Activated CD4-positive, alpha-beta T cell treated with anti-CD3 and anti-CD28 coated beads for 36 hours (primary cell): ENCODE measurements around the gene ATRX. TPM values are rescaled to one million over a fixed set of nuclear protein-coding genes. Genes with fewer than 3 reads are reported as not detected.

Experiments used
- ATAC-seq: fragments of 200-7000 bp; cut with Tn5 transposase; one replicate; pipeline ENCODE4 v1.10.0; 2021; ENCODE audit warnings: mild to moderate bottlenecking, moderate library complexity
- CTCF ChIA-PET: fragments of 350-600 bp; sonication (Branson Sonifier 250); formaldehyde crosslinking; loops from one replicate; lab custom pipeline; 2021; ENCODE audit warnings: antibody characterized with exemption; lab: Charles Lee
- POLR2A ChIA-PET: fragments of 350-600 bp; sonication (Branson Sonifier 250); formaldehyde crosslinking; loops from one replicate; lab custom pipeline; 2021; ENCODE audit warnings: antibody characterized with exemption, inconsistent platforms; lab: Charles Lee
- DNase-seq: peaks from one replicate; pipeline ENCODE4 v3.0.0-alpha.2; 2020
- H3K27ac Mint-ChIP-seq: one replicate; pipeline ENCODE4 v1.8.0; 2021; ENCODE audit warnings: mixed read lengths
- H3K27me3 Mint-ChIP-seq: one replicate; pipeline ENCODE4 v1.8.0; 2021; ENCODE audit warnings: mixed read lengths
- H3K36me3 Mint-ChIP-seq: one replicate; pipeline ENCODE4 v1.8.0; 2021; ENCODE audit warnings: low read depth, mixed read lengths
- H3K4me1 Mint-ChIP-seq: one replicate; pipeline ENCODE4 v1.8.0; 2021; ENCODE audit warnings: mixed read lengths
- H3K4me3 Mint-ChIP-seq: one replicate; pipeline ENCODE4 v1.8.0; 2021; ENCODE audit warnings: mild to moderate bottlenecking, moderate library complexity, mixed read lengths
- H3K9me3 Mint-ChIP-seq: one replicate; pipeline ENCODE4 v1.8.0; 2021; ENCODE audit warnings: low read depth, mixed read lengths
- intact Hi-C, 2 experiments: fragments of 100-400 bp; cut with DNase I in 1 of 2; cut with micrococcal nuclease in 1 of 2; formaldehyde crosslinking; loops; one replicate each; pipeline versions ENCODE4 v1.14.2 to v1.15.1; 2022 to 2024; cut with DNase I, micrococcal nuclease
- total RNA-seq, 2 experiments: library from RNA; stranded (reverse); gene quantifications; one replicate each; pipeline ENCODE4 v1.2.3, GENCODE V29; 2021

The ATRX gene
- total RNA-seq, 2 experiments from 2014 or later = 52.1 to 70.6 TPM

DNA sequence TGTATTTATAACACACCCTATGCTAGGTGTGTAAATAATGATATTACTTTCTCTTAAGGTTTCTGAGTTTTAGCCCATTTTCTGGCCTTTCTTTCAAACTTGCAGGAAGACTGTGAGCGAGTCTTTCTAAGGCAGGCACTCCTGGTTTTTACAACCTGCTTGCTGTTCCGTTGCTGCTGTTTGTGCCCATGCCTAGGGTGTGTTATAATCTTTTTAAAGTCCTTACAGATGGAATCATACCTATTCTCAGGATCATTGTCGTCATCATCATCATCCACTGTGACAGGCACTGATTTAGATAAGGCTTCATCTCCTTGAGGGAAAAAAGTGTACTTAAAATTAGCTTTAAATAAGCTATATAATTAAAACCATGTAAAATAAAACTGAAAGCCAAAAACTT, 110.0 kb downstream of the ATRX start:
- DNase-seq (no peak), ATAC-seq (no peak)
- Mint-ChIP-seq H3K4me1 (peaks cover 3% of the 10 kb centered on the region), H3K27me3 (no peaks in the 10 kb centered on the region), H3K9me3 (no peaks in the 10 kb centered on the region), H3K4me3 (no peak overlapping the region), H3K27ac (no peak overlapping the region), H3K36me3 (peaks cover 3% of the 10 kb centered on the region)
- ChIA-PET CTCF (interaction anchor here (0.6 kb wide), 1 partner anchor 367 kb away, joined by 3 read pairs; no protein-coding TSS in a partner anchor), POLR2A (no interaction called here)
- intact Hi-C loops = no loop called here

DNA sequence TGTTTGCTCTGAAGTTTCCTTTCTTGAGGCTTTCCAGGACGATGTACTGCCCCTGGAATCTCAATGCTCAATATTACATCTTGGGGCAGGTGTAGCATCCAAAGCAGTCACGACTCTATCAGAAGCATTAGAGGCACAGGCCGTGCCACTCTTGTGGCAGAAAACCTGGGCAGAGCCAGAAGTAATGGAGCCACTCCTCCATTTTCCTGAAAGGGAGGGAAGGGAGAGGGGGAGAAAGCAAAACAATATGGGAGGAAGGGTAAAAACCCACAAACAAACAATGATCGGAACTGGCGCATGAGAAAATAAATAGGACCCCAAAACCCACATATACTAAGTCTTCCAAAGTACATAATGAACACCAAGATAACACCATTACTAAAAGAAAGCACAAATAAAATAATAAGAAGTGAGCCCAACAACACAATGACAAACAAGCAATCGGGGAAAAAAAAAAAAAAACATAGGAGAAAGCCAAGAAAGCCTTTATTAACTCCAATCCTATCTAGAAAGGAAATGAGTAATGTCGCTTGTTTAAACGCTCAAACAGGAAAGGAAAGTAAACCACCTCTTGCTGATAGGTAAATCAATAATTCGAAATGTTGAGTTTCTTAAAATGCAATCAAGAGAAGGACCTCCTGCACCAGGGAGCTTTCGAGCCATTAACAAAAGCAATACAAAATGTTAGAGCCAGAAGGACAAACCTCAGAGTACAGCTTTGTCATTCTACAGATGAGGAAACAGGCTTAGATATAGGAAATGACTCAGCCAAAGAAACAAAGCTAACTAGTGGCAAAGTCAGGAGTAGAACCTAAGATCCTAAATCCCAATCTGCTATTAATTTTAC, 117.4 kb downstream of the ATRX start:
- H3K4me1 Mint-ChIP-seq = peaks cover 17% of the 10 kb centered on the region
- H3K27ac Mint-ChIP-seq = peak overlapping the region; percentile 42
- H3K27me3 Mint-ChIP-seq = no peaks in the 10 kb centered on the region
- ATAC-seq (peak; percentile 63), DNase-seq (no peak)
- intact Hi-C loops = no loop called here
- H3K9me3 Mint-ChIP-seq = no peaks in the 10 kb centered on the region
- no peak overlapping the region for H3K4me3 Mint-ChIP-seq
- peaks cover 9% of the 10 kb centered on the region for H3K36me3 Mint-ChIP-seq
- POLR2A ChIA-PET = no interaction called here
- CTCF ChIA-PET = no interaction called here

GRCh38 chrX:77658886-77659285, 127.1 kb downstream of the ATRX start:
- ChIA-PET CTCF (no interaction called here), POLR2A (no interaction called here)
- Mint-ChIP-seq H3K27me3 (no peaks in the 10 kb centered on the region), H3K9me3 (no peaks in the 10 kb centered on the region), H3K4me3 (no peak overlapping the region), H3K4me1 (peaks cover 5% of the 10 kb centered on the region), H3K27ac (no peak overlapping the region), H3K36me3 (peaks cover 7% of the 10 kb centered on the region)
- ATAC-seq (no peak), DNase-seq (no peak)
- intact Hi-C loops = no loop called here

DNA sequence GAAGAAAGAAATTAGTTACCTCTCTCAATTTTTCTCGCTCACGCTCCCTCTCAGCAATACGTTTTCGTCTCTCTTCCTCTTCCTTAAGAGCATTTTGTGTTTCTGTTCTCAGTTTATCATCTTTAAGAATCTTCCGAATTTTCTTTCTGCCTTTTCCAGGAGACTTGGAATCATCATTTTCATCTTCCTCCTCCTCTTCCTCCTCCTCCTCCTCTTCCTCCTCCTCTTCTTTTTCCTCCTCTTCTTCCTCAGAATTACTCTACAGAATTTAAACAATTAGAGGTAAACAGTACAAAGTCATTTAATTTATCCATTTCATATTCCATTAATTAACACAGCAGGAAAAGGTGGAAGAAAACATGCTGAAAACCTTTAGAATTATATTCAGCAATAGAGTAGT, 133.9 kb downstream of the ATRX start:
- H3K4me3 Mint-ChIP-seq = no peak overlapping the region
- ATAC-seq (no peak), DNase-seq (no peak)
- intact Hi-C loops = no loop called here
- H3K4me1 Mint-ChIP-seq = peaks cover 10% of the 10 kb centered on the region
- no peaks in the 10 kb centered on the region for H3K27me3 Mint-ChIP-seq
- H3K9me3 Mint-ChIP-seq = no peaks in the 10 kb centered on the region
- CTCF ChIA-PET = no interaction called here
- POLR2A ChIA-PET = no interaction called here
- H3K27ac Mint-ChIP-seq = no peak overlapping the region
- H3K36me3 Mint-ChIP-seq = peaks cover 18% of the 10 kb centered on the region

GRCh38 chrX:77640702-77641101, 145.3 kb downstream of the ATRX start:
- Mint-ChIP-seq H3K36me3 (peaks cover 40% of the 10 kb centered on the region), H3K4me1 (peaks cover 7% of the 10 kb centered on the region), H3K27me3 (no peaks in the 10 kb centered on the region), H3K9me3 (peaks cover 7% of the 10 kb centered on the region), H3K4me3 (no peak overlapping the region), H3K27ac (peak overlapping the region; percentile 60)
- DNase-seq (peak; percentile 26), ATAC-seq (peak; percentile 78)
- ChIA-PET POLR2A (interaction anchor here (0.6 kb wide), 1 partner anchor 264 kb away, joined by 4 read pairs; no protein-coding TSS in a partner anchor), CTCF (interaction anchor here (0.6 kb wide), 1 partner anchor 49 kb away, joined by 5 read pairs; no protein-coding TSS in a partner anchor)
- intact Hi-C loops = loop anchor here in 1 of 2 experiments (10.0 kb wide), 1 partner anchor 56 kb away; no protein-coding TSS in a partner anchor

DNA sequence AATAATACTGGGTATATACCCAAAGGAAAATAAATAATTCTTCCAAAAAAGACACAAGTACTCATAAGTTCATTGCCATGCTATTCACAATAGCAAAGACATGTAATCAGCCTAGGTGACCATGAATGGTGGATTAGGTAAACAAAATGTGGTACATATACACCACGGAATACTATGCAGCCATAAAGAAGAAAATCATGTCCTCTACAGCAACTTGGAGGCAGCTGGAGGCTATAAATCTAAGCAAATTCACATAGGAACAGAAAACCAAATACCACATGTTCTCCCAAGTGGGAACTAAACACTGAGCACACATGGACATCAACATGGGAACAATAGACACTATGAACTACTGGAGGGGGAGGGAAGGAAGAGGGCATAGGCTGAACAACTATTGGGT, 146.2 kb downstream of the ATRX start:
- Mint-ChIP-seq H3K27ac (no peak overlapping the region), H3K4me3 (no peak overlapping the region), H3K27me3 (no peaks in the 10 kb centered on the region), H3K4me1 (peaks cover 7% of the 10 kb centered on the region), H3K36me3 (peaks cover 31% of the 10 kb centered on the region), H3K9me3 (peaks cover 7% of the 10 kb centered on the region)
- ChIA-PET CTCF (no interaction called here), POLR2A (no interaction called here)
- no peak for DNase-seq
- intact Hi-C loops = loop anchor here in 1 of 2 experiments (10.0 kb wide), 1 partner anchor 55 kb away; no protein-coding TSS in a partner anchor
- ATAC-seq = no peak

DNA sequence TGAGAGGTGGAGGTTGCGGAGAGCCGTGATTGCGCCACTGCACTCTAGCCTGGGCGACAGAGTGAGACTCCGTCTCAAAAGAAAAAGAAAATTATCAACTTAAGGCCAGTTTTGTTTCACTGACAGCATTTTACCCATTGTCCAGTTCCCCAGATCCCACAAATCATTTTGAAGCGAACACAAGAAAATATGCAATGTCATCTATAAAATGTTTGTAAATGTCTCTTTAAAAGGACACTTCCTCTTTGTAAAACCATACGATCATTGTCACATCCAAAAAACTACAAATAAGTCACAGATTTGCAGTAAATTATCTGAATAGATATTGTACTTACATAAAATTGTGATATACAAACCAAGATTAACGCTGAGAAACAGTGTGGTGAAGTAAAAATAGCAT, 147.6 kb downstream of the ATRX start:
- Mint-ChIP-seq H3K4me1 (peaks cover 7% of the 10 kb centered on the region), H3K36me3 (peaks cover 32% of the 10 kb centered on the region), H3K9me3 (peaks cover 3% of the 10 kb centered on the region), H3K27me3 (no peaks in the 10 kb centered on the region), H3K27ac (no peak overlapping the region), H3K4me3 (no peak overlapping the region)
- ChIA-PET POLR2A (no interaction called here), CTCF (interaction anchor here (0.7 kb wide), 1 partner anchor 110 kb away, joined by 3 read pairs; no protein-coding TSS in a partner anchor)
- ATAC-seq (no peak), DNase-seq (no peak)
- intact Hi-C loops = no loop called here

- Mint-ChIP-seq H3K4me3 (no peak overlapping the region), H3K9me3 (no peaks in the 10 kb centered on the region), H3K4me1 (no peaks in the 10 kb centered on the region), H3K36me3 (peaks cover 22% of the 10 kb centered on the region), H3K27me3 (no peaks in the 10 kb centered on the region), H3K27ac (no peak overlapping the region)
- CTCF ChIA-PET = interaction anchor here (0.8 kb wide), 1 partner anchor 13 kb away, joined by 4 read pairs; no protein-coding TSS in a partner anchor
- ATAC-seq (no peak), DNase-seq (no peak)
- POLR2A ChIA-PET = no interaction called here
- intact Hi-C loops = no loop called here
Measured at GRCh38 chrX:77635373-77635772, 150.6 kb downstream of the ATRX start.

GRCh38 chrX:77628294-77629025, 157.6 kb downstream of the ATRX start:
- H3K4me3 Mint-ChIP-seq = no peak overlapping the region

DNA sequence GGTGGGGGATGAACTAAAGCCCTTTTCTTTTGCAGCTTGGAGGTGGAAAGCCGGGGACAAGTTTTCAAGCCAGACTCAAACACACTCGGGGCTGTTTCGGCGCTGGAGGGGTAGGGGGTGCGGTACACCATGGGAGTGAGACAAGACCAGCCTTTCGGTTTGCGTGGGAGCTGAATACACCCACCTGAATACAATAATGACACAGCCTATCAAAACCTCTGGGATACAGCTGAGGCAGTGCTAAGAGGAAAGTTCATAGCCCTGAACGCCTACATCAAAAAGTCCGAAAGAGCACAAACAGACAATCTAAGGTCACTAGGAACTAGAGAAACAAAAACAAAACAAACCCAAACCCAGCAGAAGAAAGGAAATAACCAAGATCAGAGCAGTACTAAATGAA, 163.3 kb downstream of the ATRX start:
- H3K36me3 Mint-ChIP-seq = peaks cover 24% of the 10 kb centered on the region
- ATAC-seq = no peak

More at GRCh38 chrX:77628294-77629025, 157.6 kb downstream of the ATRX start:
- H3K27ac Mint-ChIP-seq = no peak overlapping the region
- ChIA-PET CTCF (interaction anchor here (0.6 to 0.8 kb wide), 2 partner anchors 13 to 779 kb away, joined by 3 read pairs; no protein-coding TSS in a partner anchor), POLR2A (no interaction called here)
- no peaks in the 10 kb centered on the region for H3K9me3 Mint-ChIP-seq
- peaks cover 9% of the 10 kb centered on the region for H3K4me1 Mint-ChIP-seq
- ATAC-seq (no peak), DNase-seq (no peak)
- intact Hi-C loops = no loop called here
- H3K27me3 Mint-ChIP-seq = no peaks in the 10 kb centered on the region
- peaks cover 22% of the 10 kb centered on the region for H3K36me3 Mint-ChIP-seq

DNA sequence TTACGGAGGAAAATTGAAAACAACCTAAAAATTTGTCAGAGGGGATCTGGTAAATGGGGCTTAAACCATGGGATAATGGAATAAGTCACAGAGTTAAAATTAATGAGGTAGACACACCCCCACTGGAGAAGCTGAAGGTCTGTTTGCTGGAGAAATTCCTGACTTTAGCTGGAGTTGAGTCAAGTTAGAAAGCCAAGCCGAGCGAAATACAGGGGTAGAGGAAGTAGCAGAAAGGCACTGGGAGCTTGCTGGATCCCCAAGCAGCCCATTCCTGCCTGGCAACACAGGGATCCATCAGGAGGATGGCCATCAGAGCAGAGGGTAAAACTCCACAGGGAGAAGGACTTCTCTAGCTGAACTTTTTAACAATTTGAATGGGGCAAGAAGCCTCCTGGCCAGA, 163.8 kb downstream of the ATRX start:
- intact Hi-C loops = no loop called here
- DNase-seq (no peak), ATAC-seq (no peak)
- CTCF ChIA-PET = no interaction called here
- POLR2A ChIA-PET = no interaction called here
- no peaks in the 10 kb centered on the region for H3K9me3 Mint-ChIP-seq
- peaks cover 23% of the 10 kb centered on the region for H3K4me1 Mint-ChIP-seq
- H3K4me3 Mint-ChIP-seq = no peak overlapping the region
- peaks cover 24% of the 10 kb centered on the region for H3K36me3 Mint-ChIP-seq
- no peak overlapping the region for H3K27ac Mint-ChIP-seq
- no peaks in the 10 kb centered on the region for H3K27me3 Mint-ChIP-seq

More for the DNA sequence above, 163.3 kb downstream of the ATRX start:
- DNase-seq = no peak
- Mint-ChIP-seq H3K9me3 (no peaks in the 10 kb centered on the region), H3K27ac (peak overlapping the region; percentile 31), H3K4me3 (peak overlapping the region; percentile 16), H3K4me1 (peaks cover 23% of the 10 kb centered on the region), H3K27me3 (no peaks in the 10 kb centered on the region)
- CTCF ChIA-PET = no interaction called here
- intact Hi-C loops = no loop called here
- POLR2A ChIA-PET = no interaction called here
